ENCODE measurements around the gene STX3.

The STX3 gene

GRCh38 chr11:59794417-59794816 is 39.2 kb downstream of the STX3 start:
- no peak for TF ChIP-seq CTCF (IDR thresholded peaks at IDR 0.05; ENCODE audit: control insufficient read depth, extremely low read depth, insufficient read depth)
- H3K4me3 ChIP-seq (ENCODE audit: low read depth, low read length): no peak overlapping the region
- no peak for DNase-seq (ENCODE audit: low read depth)

- no peak for TF ChIP-seq CTCF (IDR thresholded peaks at IDR 0.05; ENCODE audit: control insufficient read depth, extremely low read depth, insufficient read depth)
- DNase-seq (ENCODE audit: low read depth): no peak
- no peak overlapping the region for H3K4me3 ChIP-seq (ENCODE audit: low read depth, low read length)
Measured at GRCh38 chr11:59800390-59801025, 45.3 kb downstream of the STX3 start.

DNA sequence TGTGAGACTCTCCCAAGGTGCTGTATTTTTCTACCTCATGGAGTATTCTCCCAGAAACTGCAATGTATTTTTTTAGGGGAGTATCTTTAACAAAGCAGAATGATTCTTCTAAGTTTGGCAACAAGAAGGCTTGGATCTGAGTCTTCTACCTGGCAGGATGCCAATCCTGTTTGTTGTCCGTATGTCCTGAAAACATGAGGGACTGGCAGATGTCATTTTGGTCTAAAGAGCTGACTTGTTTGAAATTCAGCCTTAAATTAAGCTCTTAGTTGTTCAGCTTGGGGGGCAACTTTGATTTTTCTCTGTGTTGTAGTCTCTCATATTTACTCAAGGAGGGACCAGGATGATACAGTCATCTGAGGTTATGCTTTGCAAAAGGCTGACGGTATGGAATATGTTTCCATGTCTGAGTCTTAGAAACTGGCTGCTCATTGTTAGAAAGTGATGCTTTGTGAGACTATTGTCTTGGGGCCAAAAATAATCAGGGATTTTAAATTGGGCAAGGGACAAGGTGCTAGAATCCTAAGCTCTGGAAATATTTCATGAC is 46.1 kb downstream of the STX3 start:
- no peak overlapping the region for H3K4me3 ChIP-seq (ENCODE audit: low read depth, low read length)
- no peak for DNase-seq (ENCODE audit: low read depth)
- TF ChIP-seq CTCF (IDR thresholded peaks at IDR 0.05; ENCODE audit: control insufficient read depth, extremely low read depth, insufficient read depth): no peak

DNA sequence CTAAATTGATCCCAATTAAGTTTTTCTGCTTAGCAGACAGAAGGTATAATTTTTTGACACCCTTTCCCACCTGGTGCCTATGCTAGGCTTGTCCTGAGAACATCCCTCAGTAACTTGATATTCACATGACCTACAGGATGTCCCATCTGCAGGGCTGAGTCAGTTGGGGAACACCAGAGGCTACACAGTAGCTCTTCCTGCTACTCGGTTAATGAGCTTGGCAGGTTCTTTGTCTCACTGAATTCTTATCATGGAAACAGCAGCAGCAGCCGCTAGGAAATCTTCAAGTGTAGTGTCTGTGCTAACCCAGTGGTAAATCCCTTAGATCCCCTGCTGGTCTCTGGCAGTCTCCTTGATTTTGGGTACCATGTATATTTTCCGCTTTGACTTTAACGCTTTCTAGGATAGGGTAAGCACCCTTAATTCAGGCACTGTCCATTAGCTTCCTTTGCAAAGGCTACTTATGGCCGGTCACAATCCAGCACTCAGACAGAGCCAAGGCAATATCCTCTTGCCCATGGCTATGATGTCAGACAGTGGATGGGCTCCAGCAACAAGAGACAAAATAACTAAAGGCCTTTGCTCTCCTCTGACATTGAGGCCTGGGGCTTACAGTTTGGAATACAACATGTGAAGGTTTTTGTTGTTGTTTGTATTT is 46.9 kb downstream of the STX3 start:
- DNase-seq (ENCODE audit: low read depth): no peak
- no peak for TF ChIP-seq CTCF (IDR thresholded peaks at IDR 0.05; ENCODE audit: control insufficient read depth, extremely low read depth, insufficient read depth)
- H3K4me3 ChIP-seq (ENCODE audit: low read depth, low read length): no peak overlapping the region

DNA sequence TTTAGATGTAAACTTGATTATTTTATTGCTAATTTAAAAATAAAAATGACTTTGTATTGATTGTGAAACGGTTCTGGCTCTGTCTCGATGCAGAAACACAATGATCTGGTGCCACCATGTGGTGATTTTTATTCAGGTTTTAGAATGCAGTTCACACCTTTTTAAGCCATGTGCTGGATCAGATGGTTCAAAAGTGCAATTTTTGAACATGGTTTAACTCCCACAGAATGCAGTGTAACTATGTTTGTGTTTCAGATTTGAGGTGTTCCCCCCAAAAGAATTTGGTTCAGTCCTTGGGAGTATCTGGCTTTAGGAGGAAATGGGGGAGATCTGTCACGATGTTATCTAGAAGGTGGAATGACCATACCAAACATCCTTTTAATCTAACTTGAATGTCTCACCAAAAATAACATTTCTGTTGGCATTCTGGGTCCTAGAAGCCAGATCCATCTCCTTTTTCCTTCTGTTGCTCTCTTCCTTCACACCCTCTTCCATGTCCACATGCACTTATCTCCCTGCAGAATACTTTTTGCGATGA is 47.5 kb downstream of the STX3 start:
- H3K4me3 ChIP-seq (ENCODE audit: low read depth, low read length): no peak overlapping the region
- TF ChIP-seq CTCF (IDR thresholded peaks at IDR 0.05; ENCODE audit: control insufficient read depth, extremely low read depth, insufficient read depth): peak; percentile 69
- no peak for DNase-seq (ENCODE audit: low read depth)

GRCh38 chr11:59804061-59804460 is 48.9 kb downstream of the STX3 start:
- DNase-seq (ENCODE audit: low read depth): no peak
- TF ChIP-seq CTCF (IDR thresholded peaks at IDR 0.05; ENCODE audit: control insufficient read depth, extremely low read depth, insufficient read depth): no peak
- no peak overlapping the region for H3K4me3 ChIP-seq (ENCODE audit: low read depth, low read length)
